ENCODE data around the gene NOP9. TPM values are rescaled to one million over a fixed set of nuclear protein-coding genes. Genes with fewer than 3 reads are reported as not detected.
A peak's percentile ranks its signal among the peaks of the same experiment; 100 is the strongest.

The NOP9 gene, protein sequence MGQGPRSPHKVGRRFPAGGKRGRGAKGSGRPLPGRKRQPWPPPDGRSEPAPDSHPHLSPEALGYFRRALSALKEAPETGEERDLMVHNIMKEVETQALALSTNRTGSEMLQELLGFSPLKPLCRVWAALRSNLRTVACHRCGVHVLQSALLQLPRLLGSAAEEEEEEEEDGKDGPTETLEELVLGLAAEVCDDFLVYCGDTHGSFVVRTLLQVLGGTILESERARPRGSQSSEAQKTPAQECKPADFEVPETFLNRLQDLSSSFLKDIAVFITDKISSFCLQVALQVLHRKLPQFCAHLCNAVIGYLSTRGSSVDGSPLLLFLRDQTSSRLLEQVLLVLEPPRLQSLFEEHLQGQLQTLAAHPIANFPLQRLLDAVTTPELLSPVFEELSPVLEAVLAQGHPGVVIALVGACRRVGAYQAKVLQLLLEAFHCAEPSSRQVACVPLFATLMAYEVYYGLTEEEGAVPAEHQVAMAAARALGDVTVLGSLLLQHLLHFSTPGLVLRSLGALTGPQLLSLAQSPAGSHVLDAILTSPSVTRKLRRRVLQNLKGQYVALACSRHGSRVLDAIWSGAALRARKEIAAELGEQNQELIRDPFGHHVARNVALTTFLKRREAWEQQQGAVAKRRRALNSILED
- polyA plus RNA-seq (2013, experiment 1 of 4): 26.1 TPM
- 28.6 TPM for polyA plus RNA-seq (2013, experiment 2 of 4)
- polyA plus RNA-seq (2013, experiment 3 of 4): 19.4 TPM
- 20.6 TPM for polyA plus RNA-seq (2013, experiment 4 of 4)

DNA sequence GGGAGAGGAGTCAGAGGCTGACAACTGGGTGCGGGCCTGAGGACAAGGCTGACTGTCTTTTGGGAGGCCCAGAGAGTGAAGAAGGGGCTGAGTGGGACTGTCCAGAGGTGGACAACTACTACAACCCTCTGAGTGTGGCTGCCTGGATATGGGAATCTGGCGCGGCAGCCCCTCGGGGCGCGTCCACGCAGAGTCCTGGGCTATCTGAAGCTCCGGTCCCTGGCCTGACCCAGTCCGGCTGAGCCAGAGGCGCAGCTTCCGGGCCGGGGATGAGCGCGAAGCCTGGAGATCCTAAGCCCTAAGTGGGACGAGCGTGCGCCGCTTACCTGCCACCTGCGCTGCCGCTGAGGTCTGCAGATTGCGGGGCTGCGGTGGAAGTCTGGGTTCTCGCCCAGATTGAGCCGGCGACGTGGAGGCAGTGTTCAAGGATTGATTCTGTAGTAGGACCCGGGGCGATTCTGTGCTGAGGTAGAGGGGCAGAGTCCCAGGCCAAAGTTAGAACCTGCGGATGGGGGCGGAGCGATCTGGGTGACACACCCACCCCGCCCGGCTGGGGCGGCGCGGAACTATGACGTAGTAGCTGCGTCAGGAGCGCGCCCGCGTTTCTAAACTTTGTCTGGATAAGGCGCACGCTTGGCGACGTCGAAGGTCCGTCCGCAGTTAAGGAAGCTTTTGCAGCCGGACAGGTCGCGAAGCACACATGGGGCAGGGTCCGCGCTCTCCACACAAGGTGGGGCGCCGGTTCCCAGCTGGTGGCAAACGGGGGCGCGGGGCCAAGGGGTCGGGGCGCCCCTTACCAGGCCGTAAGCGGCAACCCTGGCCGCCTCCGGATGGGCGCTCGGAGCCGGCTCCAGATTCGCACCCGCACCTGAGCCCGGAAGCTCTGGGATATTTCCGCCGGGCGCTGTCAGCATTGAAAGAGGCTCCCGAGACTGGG lies at the start of gene NOP9, which contains the start of gene DHRS1:
TSS of gene NOP9 (plus strand) at position 596 of the 937 bp plus-strand sequence. CDS start at position 701, 105 bp downstream.
TSS of gene DHRS1 (minus strand) at position 526 of the 937 bp plus-strand sequence. CDS start 674 bp downstream, outside the sequence.
- H3K4me3 ChIP-seq (ENCODE audit: insufficient read depth, low read depth, low read length): peak within 1 kb of the TSS; percentile 92
- peaks cover 7% of the 10 kb centered on the region for H3K4me1 ChIP-seq (ENCODE audit: control insufficient read depth, insufficient read depth, low read length)
- H3K9me3 ChIP-seq (ENCODE audit: control insufficient read depth, low read length): no peaks in the 10 kb centered on the region
- no peaks in the 10 kb centered on the region for H3K27me3 ChIP-seq (ENCODE audit: control insufficient read depth, insufficient read depth, low read length, poor library complexity, severe bottlenecking)
- H3K36me3 ChIP-seq (ENCODE audit: control insufficient read depth, insufficient read depth, low read length): peaks cover 31% of the 10 kb centered on the region
- WGBS, 2 experiments: 1% methylated on average over 75 of the region's 75 CpGs
- peak within 1 kb of the TSS; percentile 44 for H3K27ac ChIP-seq (ENCODE audit: insufficient read depth, low read depth, low read length, poor library complexity, severe bottlenecking)

DNA sequence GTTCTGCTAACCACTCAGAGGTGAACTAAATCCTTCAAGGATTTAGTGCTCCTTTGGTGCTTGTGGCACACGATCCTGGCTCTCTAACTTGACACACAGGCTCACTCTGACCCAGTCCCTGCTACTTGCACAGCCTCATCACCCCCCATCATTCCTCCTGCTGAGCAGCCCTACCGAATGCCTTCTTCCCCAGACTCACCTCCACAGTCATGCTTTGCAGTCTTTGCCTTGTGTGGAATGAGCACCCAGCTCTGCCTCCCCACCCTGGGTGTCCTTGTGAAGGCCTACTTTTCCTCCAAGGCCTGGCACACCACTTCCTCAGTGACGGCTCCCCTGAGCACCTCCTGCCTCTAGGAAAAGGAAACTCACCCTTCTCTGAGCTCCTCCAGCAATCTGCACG lies 49.3 kb upstream of the NOP9 start:
- Histone ChIP-seq H3K27me3 (ENCODE audit: control insufficient read depth, insufficient read depth, low read length, poor library complexity, severe bottlenecking) (no peaks in the 10 kb centered on the region), H3K4me1 (ENCODE audit: control insufficient read depth, insufficient read depth, low read length) (no peaks in the 10 kb centered on the region), H3K36me3 (ENCODE audit: control insufficient read depth, insufficient read depth, low read length) (no peaks in the 10 kb centered on the region), H3K27ac (ENCODE audit: insufficient read depth, low read depth, low read length, poor library complexity, severe bottlenecking) (no peak overlapping the region), H3K9me3 (ENCODE audit: control insufficient read depth, low read length) (no peaks in the 10 kb centered on the region), H3K4me3 (ENCODE audit: insufficient read depth, low read depth, low read length) (no peak overlapping the region)
- 74 to 77% methylated on average over 4 of the region's 4 CpGs for WGBS, 2 experiments

DNA sequence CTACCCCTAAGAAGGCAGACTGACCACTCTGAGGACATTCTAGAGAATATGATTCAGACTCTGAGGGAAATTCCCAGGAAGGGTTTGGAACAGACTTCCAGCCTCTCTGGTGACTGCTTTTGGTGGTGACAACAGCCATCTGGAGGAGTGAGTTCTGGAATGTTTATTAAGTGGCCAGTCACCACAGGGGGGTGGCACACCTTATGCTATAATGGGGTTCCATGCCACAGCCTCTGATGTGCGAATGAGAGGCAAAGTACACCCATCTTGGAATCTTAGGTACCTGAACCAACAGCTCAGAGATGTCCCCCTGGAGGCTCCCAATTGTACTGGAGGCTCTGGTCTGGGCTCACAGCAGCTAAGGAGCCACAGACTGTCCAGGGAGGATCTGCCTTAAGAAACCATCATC lies 47.8 kb upstream of the NOP9 start:
- 87 to 88% methylated on average over 1 of the region's 1 CpG for WGBS, 2 experiments

DNA sequence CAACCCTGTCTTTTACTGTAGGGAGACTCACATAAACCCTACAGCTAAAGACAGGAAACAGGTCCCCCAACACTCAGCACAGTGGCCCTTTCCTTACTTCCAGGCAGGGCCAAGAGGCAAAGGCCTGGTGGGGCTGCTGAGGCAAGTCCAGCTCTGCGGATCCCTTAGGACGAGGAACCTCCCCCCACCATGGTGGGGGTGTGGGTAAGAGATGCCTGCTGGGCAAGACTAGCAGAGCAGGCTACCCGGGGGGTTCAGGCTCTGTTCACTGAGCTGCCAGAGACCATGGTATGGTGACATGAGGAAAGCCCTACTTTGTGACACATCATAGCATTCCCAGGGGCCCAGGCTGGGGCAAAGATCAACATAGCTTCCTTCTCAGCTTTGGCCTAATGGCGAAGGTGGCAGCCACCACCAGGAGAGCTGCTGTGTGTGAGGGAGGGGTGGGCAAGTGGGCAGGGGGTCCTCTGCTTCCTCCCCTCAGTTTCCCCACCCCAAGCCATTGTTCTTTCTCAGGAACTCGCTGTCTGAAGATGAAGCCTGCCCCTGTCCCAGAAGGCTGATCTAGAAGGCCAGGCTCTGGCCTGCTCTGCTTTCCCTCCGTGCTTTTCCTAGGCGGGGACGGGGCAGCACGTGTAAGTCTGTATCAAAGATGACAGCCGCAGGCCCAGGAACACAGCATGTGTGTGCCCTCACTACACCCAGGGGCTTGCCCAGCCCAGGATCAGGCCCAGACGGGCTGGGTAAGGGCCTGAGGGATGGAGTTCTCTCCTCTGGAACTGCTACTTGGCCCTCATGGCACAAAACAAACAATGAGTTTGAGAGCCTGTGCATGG lies 47.1 kb upstream of the NOP9 start:
- Histone ChIP-seq H3K9me3 (ENCODE audit: control insufficient read depth, low read length) (no peaks in the 10 kb centered on the region), H3K27ac (ENCODE audit: insufficient read depth, low read depth, low read length, poor library complexity, severe bottlenecking) (no peak overlapping the region), H3K4me3 (ENCODE audit: insufficient read depth, low read depth, low read length) (no peak overlapping the region), H3K27me3 (ENCODE audit: control insufficient read depth, insufficient read depth, low read length, poor library complexity, severe bottlenecking) (no peaks in the 10 kb centered on the region), H3K36me3 (ENCODE audit: control insufficient read depth, insufficient read depth, low read length) (no peaks in the 10 kb centered on the region), H3K4me1 (ENCODE audit: control insufficient read depth, insufficient read depth, low read length) (no peaks in the 10 kb centered on the region)
- WGBS, 2 experiments: 84 to 85% methylated on average over 11 of the region's 11 CpGs

More for the DNA sequence above, 47.8 kb upstream of the NOP9 start:
- Histone ChIP-seq H3K27me3 (ENCODE audit: control insufficient read depth, insufficient read depth, low read length, poor library complexity, severe bottlenecking) (no peaks in the 10 kb centered on the region), H3K27ac (ENCODE audit: insufficient read depth, low read depth, low read length, poor library complexity, severe bottlenecking) (no peak overlapping the region), H3K4me1 (ENCODE audit: control insufficient read depth, insufficient read depth, low read length) (no peaks in the 10 kb centered on the region), H3K4me3 (ENCODE audit: insufficient read depth, low read depth, low read length) (no peak overlapping the region), H3K36me3 (ENCODE audit: control insufficient read depth, insufficient read depth, low read length) (no peaks in the 10 kb centered on the region), H3K9me3 (ENCODE audit: control insufficient read depth, low read length) (no peaks in the 10 kb centered on the region)

DNA sequence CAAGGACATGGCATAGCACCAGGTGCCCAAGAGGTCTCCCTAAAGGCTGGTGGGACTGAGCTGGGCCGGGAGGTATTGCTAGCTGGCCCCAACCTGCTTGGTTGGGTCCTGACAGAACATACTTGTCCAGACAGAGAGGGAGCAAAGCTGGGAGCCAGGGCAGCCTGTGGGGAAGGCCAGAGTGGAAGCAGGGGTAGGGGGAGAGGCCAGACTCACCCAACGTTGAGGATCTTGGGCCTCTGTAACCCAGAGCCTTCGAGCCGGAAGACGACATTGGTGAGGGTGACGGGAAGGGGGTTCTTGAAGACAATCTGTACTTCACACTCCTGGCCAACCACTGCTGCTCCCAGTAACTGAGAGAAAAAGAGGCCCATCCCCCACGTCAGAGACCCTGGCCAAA lies 45.7 kb upstream of the NOP9 start:
- no peaks in the 10 kb centered on the region for H3K4me1 ChIP-seq (ENCODE audit: control insufficient read depth, insufficient read depth, low read length)
- H3K4me3 ChIP-seq (ENCODE audit: insufficient read depth, low read depth, low read length): no peak overlapping the region
- no peaks in the 10 kb centered on the region for H3K36me3 ChIP-seq (ENCODE audit: control insufficient read depth, insufficient read depth, low read length)
- H3K9me3 ChIP-seq (ENCODE audit: control insufficient read depth, low read length): no peaks in the 10 kb centered on the region
- WGBS, 2 experiments: 88 to 89% methylated on average over 7 of the region's 7 CpGs
- no peak overlapping the region for H3K27ac ChIP-seq (ENCODE audit: insufficient read depth, low read depth, low read length, poor library complexity, severe bottlenecking)
- no peaks in the 10 kb centered on the region for H3K27me3 ChIP-seq (ENCODE audit: control insufficient read depth, insufficient read depth, low read length, poor library complexity, severe bottlenecking)

DNA sequence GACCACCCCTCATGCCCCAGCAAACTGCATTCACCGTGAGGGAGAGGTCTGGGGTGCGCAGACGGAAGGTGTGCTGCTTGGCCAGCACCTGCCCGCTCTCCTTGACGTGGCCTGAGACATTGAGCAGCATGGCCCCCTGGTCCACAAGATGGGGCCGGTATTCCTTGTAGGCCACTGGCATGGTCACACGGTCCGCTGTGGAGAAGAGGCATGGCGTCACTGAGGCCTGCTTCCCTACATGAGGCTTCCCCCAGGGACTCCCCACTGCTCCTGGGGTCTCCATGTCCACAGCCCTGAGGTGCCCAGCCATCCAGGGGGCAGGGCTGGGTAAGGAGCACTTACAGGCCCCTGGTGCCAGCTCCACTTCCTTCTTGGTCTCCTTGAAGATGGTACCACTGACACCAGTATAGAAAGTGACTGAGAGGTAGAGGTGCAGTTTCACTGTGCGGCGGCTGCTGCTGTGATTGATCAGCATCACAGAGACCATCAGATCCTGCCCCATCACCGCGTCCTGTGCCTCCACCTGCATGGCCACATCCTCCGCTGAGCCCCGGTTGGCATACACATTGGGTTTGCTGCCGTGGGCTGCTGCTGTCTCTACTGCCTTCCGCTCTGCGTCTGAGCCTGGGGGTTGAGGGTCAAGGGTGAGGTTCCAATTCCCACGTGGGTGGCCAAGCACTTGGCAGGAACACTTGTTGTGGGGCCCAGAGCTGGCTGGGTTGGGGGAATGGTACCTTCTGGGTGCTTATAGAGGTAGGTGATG lies 44.8 kb upstream of the NOP9 start:
- Histone ChIP-seq H3K4me3 (ENCODE audit: insufficient read depth, low read depth, low read length) (no peak overlapping the region), H3K9me3 (ENCODE audit: control insufficient read depth, low read length) (no peaks in the 10 kb centered on the region), H3K27me3 (ENCODE audit: control insufficient read depth, insufficient read depth, low read length, poor library complexity, severe bottlenecking) (no peaks in the 10 kb centered on the region), H3K4me1 (ENCODE audit: control insufficient read depth, insufficient read depth, low read length) (no peaks in the 10 kb centered on the region), H3K27ac (ENCODE audit: insufficient read depth, low read depth, low read length, poor library complexity, severe bottlenecking) (no peak overlapping the region), H3K36me3 (ENCODE audit: control insufficient read depth, insufficient read depth, low read length) (no peaks in the 10 kb centered on the region)
- WGBS, 2 experiments: 95% methylated on average over 19 of the region's 19 CpGs

DNA sequence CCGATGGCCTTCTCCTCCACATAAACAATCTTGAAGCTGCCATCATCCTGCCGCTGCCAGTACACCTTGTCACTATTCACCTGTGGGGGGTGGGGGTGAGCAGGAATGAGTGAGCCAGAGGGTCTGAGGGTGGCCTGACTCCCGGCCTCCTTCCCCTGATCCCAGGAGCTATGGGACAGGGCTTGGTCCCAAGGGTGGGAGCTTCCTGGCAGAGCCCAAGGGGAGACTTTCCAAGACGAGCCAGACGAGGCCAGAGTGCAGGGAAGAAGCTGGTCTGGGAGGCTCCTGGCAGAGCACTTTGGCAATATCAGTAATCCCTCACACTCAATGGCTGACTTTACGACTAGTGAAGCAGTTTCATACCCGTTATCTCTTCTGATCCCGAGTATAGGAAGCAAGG lies 44.2 kb upstream of the NOP9 start:
- 94 to 95% methylated on average over 8 of the region's 8 CpGs for WGBS, 2 experiments
- no peaks in the 10 kb centered on the region for H3K4me1 ChIP-seq (ENCODE audit: control insufficient read depth, insufficient read depth, low read length)
- no peak overlapping the region for H3K4me3 ChIP-seq (ENCODE audit: insufficient read depth, low read depth, low read length)
- no peaks in the 10 kb centered on the region for H3K36me3 ChIP-seq (ENCODE audit: control insufficient read depth, insufficient read depth, low read length)
- H3K9me3 ChIP-seq (ENCODE audit: control insufficient read depth, low read length): no peaks in the 10 kb centered on the region
- H3K27ac ChIP-seq (ENCODE audit: insufficient read depth, low read depth, low read length, poor library complexity, severe bottlenecking): no peak overlapping the region
- no peaks in the 10 kb centered on the region for H3K27me3 ChIP-seq (ENCODE audit: control insufficient read depth, insufficient read depth, low read length, poor library complexity, severe bottlenecking)

DNA sequence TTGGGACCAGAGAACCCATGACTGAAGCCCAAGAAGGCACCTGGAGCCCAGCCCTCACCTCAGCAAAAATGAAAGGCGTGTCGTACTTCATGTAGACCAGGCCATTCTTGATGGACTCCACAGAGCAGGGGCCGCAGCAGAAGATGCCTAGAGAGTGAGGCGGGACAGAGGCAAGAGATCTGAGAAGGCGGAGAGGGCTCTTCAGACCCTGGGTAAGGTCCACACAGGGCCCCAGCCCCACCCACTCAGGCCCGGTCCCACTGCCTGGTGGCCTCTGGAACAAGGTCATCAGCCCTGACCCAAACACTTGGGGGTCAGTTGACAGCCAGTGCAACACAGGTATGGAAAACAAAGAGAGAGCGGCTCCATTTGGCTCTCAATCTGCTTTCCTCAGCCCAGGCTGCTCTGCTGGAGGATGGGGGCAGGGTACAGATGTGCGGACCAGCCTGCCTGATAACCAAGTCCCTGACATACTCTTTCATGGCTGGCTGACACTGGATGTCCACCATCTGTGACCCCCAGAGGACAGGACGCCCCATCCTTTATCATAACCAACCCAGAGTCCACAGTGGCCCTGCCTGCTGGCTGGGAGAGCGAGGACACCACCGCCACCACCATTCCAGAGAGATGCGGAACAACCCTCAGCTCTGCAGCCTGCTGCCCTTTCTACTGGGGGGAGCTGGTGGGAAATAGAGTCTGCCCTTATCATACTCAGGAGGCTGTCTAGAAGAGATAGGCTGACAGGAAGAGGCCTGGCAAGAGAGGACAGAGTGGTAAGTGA lies 43.5 kb upstream of the NOP9 start:
- no peaks in the 10 kb centered on the region for H3K27me3 ChIP-seq (ENCODE audit: control insufficient read depth, insufficient read depth, low read length, poor library complexity, severe bottlenecking)
- WGBS, 2 experiments: 88 to 93% methylated on average over 12 of the region's 12 CpGs

More for the DNA sequence above, 43.5 kb upstream of the NOP9 start:
- H3K9me3 ChIP-seq (ENCODE audit: control insufficient read depth, low read length): no peaks in the 10 kb centered on the region
- no peaks in the 10 kb centered on the region for H3K4me1 ChIP-seq (ENCODE audit: control insufficient read depth, insufficient read depth, low read length)
- no peaks in the 10 kb centered on the region for H3K36me3 ChIP-seq (ENCODE audit: control insufficient read depth, insufficient read depth, low read length)
- no peak overlapping the region for H3K27ac ChIP-seq (ENCODE audit: insufficient read depth, low read depth, low read length, poor library complexity, severe bottlenecking)
- no peak overlapping the region for H3K4me3 ChIP-seq (ENCODE audit: insufficient read depth, low read depth, low read length)
